Measurements from ENCODE around the gene PGS1.

The PGS1 gene

DNA sequence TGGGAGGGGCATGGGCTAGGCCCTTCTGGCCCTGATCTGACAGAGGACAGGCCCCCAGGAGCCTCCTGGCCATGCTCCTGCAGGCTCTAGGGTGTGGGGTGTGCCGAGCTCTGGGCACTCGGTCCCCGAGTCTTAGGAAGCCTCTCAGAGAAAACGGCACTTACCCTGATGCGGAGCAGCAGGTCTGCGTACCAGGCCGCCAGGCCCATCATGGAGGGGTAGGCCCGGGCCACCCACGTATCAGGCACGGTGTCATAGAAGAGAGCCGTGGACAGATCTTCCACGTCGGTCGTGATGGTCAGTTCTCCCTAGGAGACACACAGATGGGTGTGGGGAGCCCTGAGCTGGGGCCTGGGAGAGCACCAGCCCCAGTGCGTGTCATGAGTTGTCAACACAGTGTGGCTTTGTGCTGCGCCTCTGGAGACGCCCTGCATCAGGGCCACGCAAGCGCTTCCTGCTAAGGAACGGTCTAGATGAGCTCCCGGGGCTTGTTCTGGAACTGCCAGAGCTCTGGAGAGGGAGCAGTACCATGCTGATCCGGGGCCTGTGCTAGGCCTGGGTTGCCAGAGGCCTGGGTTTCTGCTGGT, 47.9 kb downstream of the PGS1 start:
- DNase-seq (ENCODE audit: low spot score): no peak

GRCh38 chr17:78427140-78427539, 48.7 kb downstream of the PGS1 start:
- DNase-seq (ENCODE audit: low spot score): no peak

DNA sequence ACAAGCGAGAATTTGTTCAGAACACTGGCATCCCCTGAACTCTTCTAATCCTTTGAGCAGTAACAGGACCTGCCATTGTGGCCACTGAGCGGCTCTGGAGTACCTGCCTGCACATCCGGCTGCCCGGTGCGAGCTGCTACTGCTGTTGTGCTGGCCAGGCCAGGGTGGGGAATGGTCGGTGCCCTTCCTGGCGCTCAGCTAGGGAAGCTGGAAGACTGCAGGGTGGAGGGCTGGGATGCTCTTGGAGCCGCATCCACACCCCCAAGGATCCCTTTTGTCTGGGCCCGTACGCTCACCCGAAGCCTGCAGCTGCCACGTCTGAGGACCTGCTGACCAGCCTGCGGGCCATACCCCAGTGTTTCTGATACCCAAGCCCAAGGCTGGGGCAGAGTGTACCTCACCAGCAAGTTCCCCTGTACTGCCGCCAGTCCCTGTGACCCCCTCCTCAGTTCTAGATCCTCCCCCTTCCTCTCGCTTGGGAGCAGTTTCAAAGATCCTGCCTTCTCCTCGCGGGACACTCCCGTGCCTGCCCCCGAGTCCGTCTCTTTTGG, 49.7 kb downstream of the PGS1 start:
- no peak for DNase-seq (ENCODE audit: low spot score)

- no peak for DNase-seq (ENCODE audit: low spot score)
These were observed 50.6 kb downstream of the PGS1 start for GRCh38 chr17:78428836-78429617.

GRCh38 chr17:78429618-78429995, 51.2 kb downstream of the PGS1 start:
- DNase-seq (ENCODE audit: low spot score): no peak

DNA sequence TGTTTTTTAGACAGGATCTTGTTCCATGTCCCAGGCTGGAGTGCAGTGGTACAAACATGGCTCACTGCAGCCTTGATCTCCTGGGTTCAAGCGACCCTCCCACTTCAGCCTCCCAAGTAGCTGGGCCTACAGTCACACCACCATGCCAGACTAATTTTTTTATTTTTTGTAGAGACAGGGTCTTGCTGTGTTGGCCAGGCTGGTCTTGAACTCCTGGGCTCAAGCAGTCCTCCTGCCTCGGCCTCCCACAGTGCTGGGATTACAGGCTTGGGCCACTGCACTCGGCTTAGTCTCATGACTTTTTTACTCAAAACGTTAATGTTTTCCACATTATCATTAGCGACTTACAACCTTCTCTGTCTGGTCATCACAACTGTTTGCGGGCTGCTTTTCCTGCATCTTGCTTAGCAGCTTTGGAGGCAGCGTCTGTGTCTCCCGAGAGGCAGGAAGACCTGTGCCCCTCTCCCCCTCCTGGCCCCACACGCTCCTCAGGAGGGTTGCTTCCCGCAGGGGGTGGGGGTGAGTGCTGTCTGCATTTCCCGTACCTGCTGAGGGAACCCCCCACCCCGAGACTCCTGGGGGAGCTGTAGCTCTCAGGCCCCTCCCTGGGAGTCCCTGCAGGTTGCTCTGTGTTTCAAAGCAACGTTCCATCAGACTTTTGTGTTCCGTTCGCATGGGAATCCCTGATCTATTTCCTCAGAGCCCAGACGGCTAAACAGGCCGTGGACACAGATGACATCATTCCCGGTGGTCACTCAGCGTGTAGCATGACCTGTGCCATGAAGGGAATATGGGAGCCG, 52.6 kb downstream of the PGS1 start:
- no peak for DNase-seq (ENCODE audit: low spot score)

GRCh38 chr17:78431692-78431958, 53.2 kb downstream of the PGS1 start:
- DNase-seq (ENCODE audit: low spot score): no peak

DNA sequence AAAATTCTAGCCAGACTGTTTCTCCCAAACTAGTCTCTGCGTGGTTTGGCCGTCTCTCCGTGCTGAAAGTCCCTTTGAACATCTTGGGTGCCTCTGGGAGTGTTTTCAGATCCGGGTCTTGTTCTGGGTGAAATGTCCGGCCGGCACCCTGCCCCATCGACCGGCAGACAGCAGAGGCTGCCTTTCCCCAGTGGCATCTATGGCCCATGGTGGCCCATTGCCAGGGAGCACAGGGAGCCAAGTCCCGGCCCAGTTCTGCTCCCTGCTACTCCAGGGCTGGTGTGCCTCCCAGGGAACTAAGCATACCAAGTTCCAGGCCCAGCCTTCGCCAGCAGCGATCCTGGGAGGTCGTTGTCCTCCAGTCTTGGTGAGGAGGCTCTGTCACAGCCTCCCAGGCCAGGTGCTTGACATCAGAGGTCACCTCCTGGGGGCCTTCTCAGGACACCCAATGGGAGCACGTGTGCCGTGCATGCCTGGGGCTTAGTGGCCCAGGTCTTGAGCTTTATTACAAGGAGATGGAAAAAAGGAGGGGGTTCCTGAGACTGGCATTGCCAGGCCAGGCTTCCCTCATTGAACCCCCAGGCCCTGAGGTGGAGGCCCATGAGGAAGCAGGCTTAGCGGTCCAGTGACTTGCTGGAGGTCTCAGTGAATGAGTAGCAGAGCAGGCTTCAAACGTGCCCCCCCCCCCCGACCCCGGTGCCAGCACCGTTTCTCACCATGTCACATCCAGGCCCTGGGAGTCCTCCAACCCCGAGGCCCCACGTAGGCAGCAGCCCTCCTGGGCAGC, 54.0 kb downstream of the PGS1 start:
- DNase-seq (ENCODE audit: low spot score): no peak

DNA sequence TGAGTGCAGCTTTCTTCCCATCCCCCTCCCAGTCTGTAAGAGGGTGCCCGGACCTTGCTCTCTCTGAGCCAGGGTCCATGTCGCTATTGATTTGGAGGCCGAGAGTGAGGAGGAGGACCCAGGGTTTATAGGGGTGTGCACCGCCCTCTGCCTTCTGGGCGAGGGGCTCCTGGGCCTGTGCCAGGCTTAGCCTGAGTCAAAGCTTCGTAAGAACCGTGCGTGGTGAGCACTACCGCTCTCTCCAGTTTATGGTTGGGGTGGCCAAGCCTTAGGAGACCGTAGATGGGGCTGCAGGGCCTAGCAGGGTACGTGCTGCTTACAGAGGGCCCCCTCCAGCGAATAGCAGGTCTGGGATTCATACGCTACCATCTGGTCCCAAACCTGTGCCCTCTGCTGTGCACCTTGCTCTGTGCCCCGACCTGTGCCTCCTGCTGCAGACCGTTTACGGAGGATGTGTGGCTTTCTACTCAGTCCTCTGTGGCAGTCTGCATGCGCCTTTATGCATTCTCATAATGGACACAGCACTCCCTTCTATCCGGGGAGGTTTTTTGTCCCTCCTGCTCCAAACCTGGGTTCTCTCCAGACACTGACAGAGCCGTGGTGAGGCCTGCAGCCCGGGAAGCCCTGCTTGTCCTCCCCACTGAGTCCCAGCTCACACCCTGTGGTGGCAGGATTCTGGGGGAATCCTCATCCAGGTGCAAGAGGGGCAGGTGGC, 54.7 kb downstream of the PGS1 start:
- no peak for DNase-seq (ENCODE audit: low spot score)

DNA sequence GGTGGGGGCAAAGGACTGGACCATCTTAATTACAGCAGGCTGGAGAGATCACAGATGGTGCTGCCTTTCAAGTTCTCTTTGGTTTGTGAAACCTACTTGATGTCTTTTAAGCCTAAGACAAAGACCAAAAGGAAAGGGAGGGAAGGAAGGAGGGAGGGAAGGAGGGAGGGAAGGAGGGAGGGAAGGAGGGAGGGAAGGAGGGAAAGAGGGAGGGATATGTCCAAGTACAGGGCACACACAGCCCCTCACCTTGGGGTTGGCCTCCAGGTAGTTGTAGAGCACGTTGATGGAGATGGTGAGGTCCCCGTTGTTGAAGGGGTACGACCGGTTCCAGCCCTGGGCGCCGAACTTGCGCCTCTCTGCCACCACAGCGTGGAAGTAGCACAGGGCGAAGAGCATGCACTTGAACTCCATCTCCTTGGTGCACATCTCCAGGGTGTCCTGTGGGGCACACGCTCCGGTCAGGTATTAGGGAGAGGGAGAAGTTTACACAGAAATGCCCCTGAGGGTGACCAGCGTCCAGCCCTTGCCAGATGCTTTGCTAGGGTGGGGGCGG, 55.4 kb downstream of the PGS1 start:
- no peak for DNase-seq (ENCODE audit: low spot score)

- DNase-seq (ENCODE audit: low spot score): no peak
These were observed 56.2 kb downstream of the PGS1 start for GRCh38 chr17:78434455-78435329.

DNA sequence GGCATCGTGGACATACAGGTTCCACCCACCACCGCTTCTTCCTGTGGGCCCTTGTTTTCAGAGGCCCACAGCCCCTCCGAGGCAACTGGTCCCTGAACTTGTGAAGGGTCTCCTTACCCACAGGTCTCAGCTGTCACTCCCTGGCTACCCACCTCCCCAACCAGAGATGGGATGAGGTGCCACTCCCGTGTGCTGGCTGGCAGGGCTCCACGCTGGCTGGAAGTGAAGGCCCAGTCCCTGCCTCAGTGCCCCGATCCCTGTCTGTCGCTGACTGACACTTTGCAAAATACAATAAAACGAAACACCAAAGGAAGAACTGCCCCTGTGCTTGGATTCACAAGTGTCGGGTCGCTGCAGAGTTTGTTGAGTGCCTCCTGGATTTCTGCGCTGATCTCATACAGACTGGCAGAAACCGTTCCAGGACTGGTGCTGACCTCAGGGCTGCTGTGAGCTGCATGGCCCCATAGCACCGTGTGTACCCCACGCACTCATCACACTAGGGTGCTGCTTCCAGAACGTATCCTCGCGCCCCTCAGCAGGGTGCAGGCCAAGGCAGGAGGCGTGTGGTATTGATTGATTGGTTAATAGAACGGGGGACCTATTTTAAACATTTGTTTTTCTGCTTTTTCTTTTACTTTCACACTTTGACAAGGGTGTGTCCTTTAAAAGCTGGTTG, 57.0 kb downstream of the PGS1 start:
- no peak for DNase-seq (ENCODE audit: low spot score)

DNA sequence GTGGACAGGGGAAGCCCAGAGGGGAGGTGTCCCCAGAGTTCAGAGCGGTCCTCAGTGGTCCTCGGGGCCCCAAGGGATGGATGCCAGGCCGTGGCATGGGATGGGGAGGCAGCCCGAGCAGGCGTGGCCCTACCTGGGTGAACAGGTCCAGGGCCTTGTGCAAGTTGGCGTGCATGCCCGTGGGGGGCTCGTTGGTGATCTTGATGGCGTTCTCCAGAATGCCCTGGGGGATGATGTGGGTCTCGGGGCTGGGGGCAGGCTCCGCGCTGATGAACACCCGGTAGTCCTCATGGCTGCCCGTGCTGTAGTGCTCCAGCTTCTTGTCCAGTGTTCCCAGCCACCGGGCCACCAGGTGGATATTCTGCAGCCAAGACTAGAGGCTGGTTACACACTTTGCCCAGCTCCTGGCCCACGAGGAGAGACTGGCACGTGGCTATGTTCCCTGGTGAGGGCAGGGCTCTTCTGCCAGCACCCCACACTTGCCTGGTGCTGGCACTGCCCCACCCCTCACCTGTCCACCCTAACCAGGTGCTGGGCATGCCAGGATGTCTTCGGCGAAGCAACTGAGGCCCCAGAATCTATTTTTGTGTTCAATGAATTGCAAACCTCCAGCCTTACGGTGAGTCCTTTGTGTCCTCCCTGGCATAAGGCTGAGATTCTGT, 59.2 kb downstream of the PGS1 start:
- no peak for DNase-seq (ENCODE audit: low spot score)

- no peak for DNase-seq (ENCODE audit: low spot score)
These were observed 59.8 kb downstream of the PGS1 start for GRCh38 chr17:78438271-78438691.

GRCh38 chr17:78438694-78439325, 60.4 kb downstream of the PGS1 start:
- no peak for DNase-seq (ENCODE audit: low spot score)

DNA sequence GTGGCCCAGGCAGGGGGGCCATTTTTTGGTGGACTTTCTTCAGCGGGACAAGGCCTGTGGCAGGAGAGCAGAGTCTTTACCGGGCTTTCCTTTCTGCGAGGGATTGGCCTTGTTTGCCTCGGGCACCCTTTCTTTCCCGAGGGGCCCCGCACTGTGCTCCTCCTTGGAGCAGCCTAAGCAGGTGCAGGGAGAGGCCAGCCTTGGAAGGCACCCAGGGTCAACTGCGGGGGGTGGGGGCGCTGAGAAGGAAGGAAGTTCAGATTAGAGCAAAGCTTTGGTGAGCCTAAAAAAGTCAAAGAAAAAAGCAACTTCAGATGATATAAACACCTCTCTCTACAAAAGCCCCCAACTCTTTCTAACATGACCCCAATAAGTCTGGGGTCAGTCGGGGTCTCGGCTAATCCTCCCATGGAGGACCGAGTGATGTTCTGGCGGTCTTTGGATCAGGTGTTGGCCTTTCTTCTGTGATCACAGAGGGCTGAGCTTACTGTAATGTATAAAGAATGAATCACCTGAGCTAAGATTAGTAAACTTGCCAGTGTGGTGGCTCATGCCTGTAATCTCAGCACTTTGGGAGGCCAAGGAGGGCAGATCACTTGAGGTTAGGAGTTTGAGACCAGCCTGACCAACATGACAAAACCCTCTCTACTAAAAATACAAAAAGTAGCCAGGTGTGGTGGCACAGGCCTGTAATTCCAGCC, 63.0 kb downstream of the PGS1 start:
- DNase-seq (ENCODE audit: low spot score): no peak

- DNase-seq (ENCODE audit: low spot score): no peak
These were observed 64.3 kb downstream of the PGS1 start for GRCh38 chr17:78442648-78443218.

GRCh38 chr17:78444392-78444791, 65.9 kb downstream of the PGS1 start:
- no peak for DNase-seq (ENCODE audit: low spot score)

Data from LoVo (cell line).